Loucy (cell line): Measurements from ENCODE around the gene ASB14.

Source experiments
- CTCF ChIP-seq: fragments of 200-600 bp; sonication (generic); conservative IDR thresholded peaks from 2 replicates; pipeline ENCODE4 v1.5.1; 2014; ENCODE audit warnings: mild to moderate bottlenecking, antibody characterized with exemption, low read length
- EZH2phosphoT487 ChIP-seq: fragments of 200-600 bp; IDR thresholded peaks from 2 replicates; pipeline ENCODE4 v1.6.1; 2018; ENCODE audit warnings: antibody characterized with exemption, mild to moderate bottlenecking, moderate library complexity, borderline replicate concordance

- TF ChIP-seq CTCF (no peak), EZH2phosphoT487 (no peak)
These were observed 10.8 kb downstream of the ASB14 start for GRCh38 chr3:57281715-57282114.
